GM19397 (cell line): ENCODE data around the gene TRIM36.

ENCODE experiments used
- ATAC-seq: cut with Tn5 transposase; IDR thresholded peaks from one replicate; pipeline ENCODE4 v1.9.1; 2021; ENCODE audit warnings: mild to moderate bottlenecking, moderate library complexity; ENCODE audit not compliant: unreplicated experiment

Gene TRIM36

GRCh38 chr5:115084246-115084793, 85.4 kb downstream of the TRIM36 start:
- no peak for ATAC-seq

- no peak for ATAC-seq
Observed at GRCh38 chr5:115079924-115080623, 89.6 kb downstream of the TRIM36 start.
